Peyer's patch (tissue), 4 donors: ENCODE results near the gene FOXL1. TPM values are rescaled to one million over a fixed set of nuclear protein-coding genes. Genes with fewer than 3 reads are reported as not detected.

Experiments used
- DNase-seq, 3 donors: peaks; one replicate each; pipeline ENCODE4 v3.0.0-alpha.2; 2017 to 2019
- H3K27ac ChIP-seq, 4 donors: fragments of 200-600 bp; sonication (generic); one replicate each; pipeline ENCODE4 v1.5.1; 2016 to 2019
- H3K27me3 ChIP-seq, 2 donors: fragments of 200-600 bp; sonication (generic); one replicate each; pipeline ENCODE4 v1.5.1; 2019
- H3K36me3 ChIP-seq, 3 donors: fragments of 200-600 bp; sonication (generic); one replicate each; pipeline ENCODE4 v1.5.1; 2016 to 2019
- H3K4me1 ChIP-seq, 4 donors: fragments of 200-600 bp; sonication (generic); one replicate each; pipeline ENCODE4 v1.5.1; 2016 to 2019
- H3K4me3 ChIP-seq, 4 donors: fragments of 200-600 bp; sonication (generic); 1 replicate in 3 of 4; 2 replicates in 1 of 4; pipeline ENCODE4 v1.5.1; 2016 to 2019; ENCODE audit warnings: mild to moderate bottlenecking in 1 of 4
- H3K9me3 ChIP-seq, 4 donors: fragments of 200-600 bp; sonication (generic); one replicate each; pipeline ENCODE4 v1.5.1; 2016 to 2019; ENCODE audit warnings: mild to moderate bottlenecking in 1 of 4
- POLR2A ChIP-seq, 2 donors: fragments of 450-650 bp; IDR thresholded peaks; one replicate each; pipeline ENCODE4 v1.5.1; 2017; ENCODE audit warnings: antibody characterized with exemption in 2 of 2, mild to moderate bottlenecking in 2 of 2, moderate library complexity in 2 of 2
- total RNA-seq, 4 donors: library from RNA; depleted of rRNA; stranded (reverse); fragments of >200 nt; gene quantifications; one replicate each; pipeline ENCODE4 v1.1.0, GENCODE V29; 2016
- TF ChIP-seq, protein P1 (sequence below), 6 experiments: fragments of 450-650 bp in 4 of 6; fragments of 200-600 bp in 2 of 6; sonication (generic) in 1 of 6; IDR thresholded peaks; one replicate each; pipeline ENCODE4 v1.5.1; 2017 to 2019; ENCODE audit warnings: antibody characterized with exemption in 6 of 6, mild to moderate bottlenecking in 3 of 6, moderate library complexity in 1 of 6

The FOXL1 gene
- total RNA-seq, 4 donors from 2014 or later = 2.0 to 12.4 (median 3.0) TPM

DNA sequence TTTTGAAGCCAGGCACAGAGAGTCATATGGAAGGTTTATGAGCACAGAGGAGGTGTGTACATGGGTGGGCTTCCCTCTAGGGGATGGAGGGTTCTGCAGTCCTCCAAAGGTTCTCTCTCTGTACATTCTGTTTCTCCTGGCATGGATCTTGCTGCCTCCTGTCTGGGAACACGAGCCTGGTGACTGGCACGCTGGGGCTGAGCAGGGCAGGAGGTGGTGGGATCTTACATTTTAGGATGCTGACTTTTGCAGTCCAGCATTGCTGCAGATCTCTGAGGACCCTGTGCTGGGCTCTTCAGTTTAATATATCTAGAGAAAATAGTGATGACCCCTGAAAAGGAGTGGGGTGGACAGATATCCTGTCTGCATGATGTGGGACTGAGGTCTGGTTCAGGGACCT, 23.0 kb downstream of the FOXL1 start:
- Histone ChIP-seq H3K27me3 (no peaks in the 10 kb centered on the region), H3K36me3 (no peaks in the 10 kb centered on the region), H3K4me3 (no peak overlapping the region), H3K27ac (no peak overlapping the region), H3K4me1 (no peaks in the 10 kb centered on the region), H3K9me3 (no peaks in the 10 kb centered on the region)
- DNase-seq = no peak
- no peak for TF ChIP-seq POLR2A (IDR thresholded peaks at IDR 0.05)
- TF ChIP-seq, protein P1, sequence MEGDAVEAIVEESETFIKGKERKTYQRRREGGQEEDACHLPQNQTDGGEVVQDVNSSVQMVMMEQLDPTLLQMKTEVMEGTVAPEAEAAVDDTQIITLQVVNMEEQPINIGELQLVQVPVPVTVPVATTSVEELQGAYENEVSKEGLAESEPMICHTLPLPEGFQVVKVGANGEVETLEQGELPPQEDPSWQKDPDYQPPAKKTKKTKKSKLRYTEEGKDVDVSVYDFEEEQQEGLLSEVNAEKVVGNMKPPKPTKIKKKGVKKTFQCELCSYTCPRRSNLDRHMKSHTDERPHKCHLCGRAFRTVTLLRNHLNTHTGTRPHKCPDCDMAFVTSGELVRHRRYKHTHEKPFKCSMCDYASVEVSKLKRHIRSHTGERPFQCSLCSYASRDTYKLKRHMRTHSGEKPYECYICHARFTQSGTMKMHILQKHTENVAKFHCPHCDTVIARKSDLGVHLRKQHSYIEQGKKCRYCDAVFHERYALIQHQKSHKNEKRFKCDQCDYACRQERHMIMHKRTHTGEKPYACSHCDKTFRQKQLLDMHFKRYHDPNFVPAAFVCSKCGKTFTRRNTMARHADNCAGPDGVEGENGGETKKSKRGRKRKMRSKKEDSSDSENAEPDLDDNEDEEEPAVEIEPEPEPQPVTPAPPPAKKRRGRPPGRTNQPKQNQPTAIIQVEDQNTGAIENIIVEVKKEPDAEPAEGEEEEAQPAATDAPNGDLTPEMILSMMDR (IDR thresholded peaks at IDR 0.05) = no peak

DNA sequence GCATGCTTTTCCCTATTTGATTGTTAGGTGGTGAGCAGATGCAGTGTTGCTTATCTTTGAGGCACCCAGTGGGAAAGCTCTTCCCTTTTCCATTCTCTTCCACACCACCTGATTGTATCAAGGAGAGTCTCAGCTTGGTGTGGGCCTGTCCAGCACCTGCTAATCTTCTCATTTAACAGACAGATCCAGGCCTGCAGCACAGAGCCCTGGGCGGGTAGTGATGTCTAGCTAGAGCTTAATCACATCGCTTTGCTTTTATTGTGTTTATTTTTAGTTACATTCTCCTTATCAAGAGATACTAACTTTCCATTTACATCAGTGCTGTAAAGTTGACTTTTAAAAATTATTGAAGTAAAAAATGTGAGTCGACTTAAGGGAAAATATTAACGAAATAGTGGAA, 24.2 kb downstream of the FOXL1 start:
- H3K27me3 ChIP-seq = no peaks in the 10 kb centered on the region
- H3K4me3 ChIP-seq = no peak overlapping the region
- H3K9me3 ChIP-seq = no peaks in the 10 kb centered on the region
- no peak for DNase-seq
- no peak overlapping the region for H3K27ac ChIP-seq
- H3K36me3 ChIP-seq = no peaks in the 10 kb centered on the region
- H3K4me1 ChIP-seq = no peaks in the 10 kb centered on the region
- no peak for TF ChIP-seq POLR2A (IDR thresholded peaks at IDR 0.05)

DNA sequence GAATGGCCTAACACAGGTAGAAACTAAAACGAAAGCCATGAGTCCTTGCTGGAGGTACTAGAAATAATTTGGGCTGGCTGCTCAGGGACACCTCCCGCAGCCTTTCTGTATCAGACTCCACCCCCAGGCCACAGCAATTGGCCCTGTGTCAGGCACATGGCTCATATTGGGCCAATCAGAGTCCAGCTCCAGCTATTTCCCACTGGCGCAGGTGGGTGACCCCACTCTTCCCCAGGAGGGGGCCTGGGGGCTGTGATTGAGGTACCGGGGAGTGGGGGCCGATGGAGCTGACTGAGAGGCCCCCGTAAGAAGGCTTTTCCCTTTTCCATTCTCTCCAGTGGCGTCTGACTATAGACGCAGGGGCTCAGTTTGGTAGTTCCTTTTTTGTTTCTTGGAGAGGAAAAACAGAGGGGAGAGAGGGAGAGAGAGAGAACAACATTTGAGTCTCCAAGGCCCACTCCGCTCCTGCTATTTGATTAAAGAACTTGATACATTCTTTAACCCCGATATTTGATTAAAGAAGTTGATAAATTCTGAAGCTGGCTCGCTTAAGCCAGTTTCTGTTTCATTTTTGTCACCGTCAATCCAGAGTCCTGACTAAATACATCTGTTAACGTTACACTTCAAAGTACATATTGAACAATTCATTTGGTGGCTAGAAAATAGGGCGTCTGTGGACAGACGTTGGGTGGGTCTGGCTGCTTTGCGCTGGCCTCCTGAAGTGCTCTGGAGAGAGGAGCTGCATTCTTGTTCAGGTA, 26.3 kb downstream of the FOXL1 start:
- Histone ChIP-seq H3K4me3 (peak overlapping the region; percentile 23 to 39 (median 28)), H3K4me1 (no peaks in the 10 kb centered on the region), H3K27ac (no peak overlapping the region), H3K9me3 (no peaks in the 10 kb centered on the region), H3K27me3 (no peaks in the 10 kb centered on the region), H3K36me3 (no peaks in the 10 kb centered on the region)
- DNase-seq = peak in 2 of 3 donors; percentile 25 to 62
- TF ChIP-seq POLR2A (IDR thresholded peaks at IDR 0.05) = no peak
- TF ChIP-seq, protein P1 (IDR thresholded peaks at IDR 0.05) = no peak

DNA sequence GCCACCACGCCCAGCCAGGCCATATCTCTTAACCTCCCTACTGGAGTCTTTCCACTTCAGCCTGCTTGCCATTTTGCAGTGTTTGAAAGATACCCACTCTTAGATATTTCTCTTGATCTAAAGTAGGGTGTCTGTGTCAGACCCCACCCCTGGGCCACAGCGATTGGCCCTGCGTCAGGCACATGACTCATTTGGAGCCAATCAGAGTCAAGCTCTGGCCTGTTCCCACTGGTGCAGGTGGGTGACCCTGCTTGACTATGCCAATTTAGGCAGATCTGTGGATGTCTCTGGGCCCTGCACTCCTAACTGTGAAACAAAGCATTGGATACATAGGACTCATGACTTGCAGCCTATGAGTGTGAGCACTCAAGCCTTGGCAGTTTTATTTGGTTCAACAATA, 27.6 kb downstream of the FOXL1 start:
- no peak for DNase-seq
- H3K4me3 ChIP-seq = no peak overlapping the region
- H3K4me1 ChIP-seq = no peaks in the 10 kb centered on the region
- no peak overlapping the region for H3K27ac ChIP-seq
- H3K36me3 ChIP-seq = no peaks in the 10 kb centered on the region
- H3K27me3 ChIP-seq = no peaks in the 10 kb centered on the region
- no peaks in the 10 kb centered on the region for H3K9me3 ChIP-seq
- TF ChIP-seq, protein P1 (IDR thresholded peaks at IDR 0.05) = no peak
- TF ChIP-seq POLR2A (IDR thresholded peaks at IDR 0.05) = no peak

DNA sequence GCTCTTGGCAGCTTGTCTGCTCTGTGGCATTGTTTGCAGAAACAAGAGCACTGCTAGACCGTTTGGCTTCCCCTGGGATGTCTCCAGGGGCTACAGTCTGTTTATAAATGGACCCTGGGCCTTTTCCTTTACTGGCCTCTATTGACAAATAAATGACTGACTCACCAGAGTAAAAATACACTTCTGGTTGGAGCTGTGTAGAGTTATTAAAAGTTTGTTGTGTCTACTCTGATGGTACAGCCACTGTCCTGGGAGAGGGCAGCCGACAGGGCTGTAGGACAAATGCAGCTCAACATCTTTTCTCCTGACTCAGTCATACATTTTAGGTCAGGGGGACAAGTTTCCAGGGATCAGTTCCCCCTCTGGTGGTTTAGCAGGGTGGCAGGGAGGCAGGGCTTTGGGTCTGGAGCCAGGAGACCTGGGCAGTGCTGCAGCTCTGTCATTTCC, 30.0 kb downstream of the FOXL1 start:
- H3K36me3 ChIP-seq = no peaks in the 10 kb centered on the region
- no peaks in the 10 kb centered on the region for H3K9me3 ChIP-seq
- no peaks in the 10 kb centered on the region for H3K27me3 ChIP-seq
- H3K27ac ChIP-seq = no peak overlapping the region
- TF ChIP-seq, protein P1 (IDR thresholded peaks at IDR 0.05) = no peak
- no peak overlapping the region for H3K4me3 ChIP-seq
- H3K4me1 ChIP-seq = no peaks in the 10 kb centered on the region
- no peak for DNase-seq

DNA sequence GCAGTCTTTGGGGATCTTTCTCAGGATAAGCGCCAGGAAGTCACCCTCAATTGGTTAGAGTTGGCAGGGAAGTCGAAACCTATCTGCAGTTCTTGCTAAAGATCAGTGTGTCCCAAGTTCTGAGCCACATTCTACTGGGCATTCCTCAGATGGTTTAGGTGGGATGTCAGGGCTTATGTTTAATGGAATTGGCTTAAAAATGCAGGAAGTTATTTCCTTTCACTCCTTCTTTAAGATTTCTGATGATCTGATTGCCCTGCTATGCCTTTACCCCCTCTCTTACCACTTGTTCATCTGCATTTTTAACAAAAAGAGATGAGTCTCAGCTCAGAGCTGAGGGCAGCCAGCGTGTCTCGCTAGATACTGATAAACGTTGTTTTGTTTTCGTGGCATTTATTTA, 30.8 kb downstream of the FOXL1 start:
- Histone ChIP-seq H3K27me3 (no peaks in the 10 kb centered on the region), H3K36me3 (no peaks in the 10 kb centered on the region), H3K9me3 (no peaks in the 10 kb centered on the region), H3K4me3 (no peak overlapping the region), H3K4me1 (no peaks in the 10 kb centered on the region), H3K27ac (no peak overlapping the region)
- TF ChIP-seq POLR2A (IDR thresholded peaks at IDR 0.05) = no peak
- TF ChIP-seq, protein P1 (IDR thresholded peaks at IDR 0.05) = no peak
- DNase-seq = no peak
